GM12873 (cell line): ENCODE measurements around the gene CTNND2.

Experiments
- CTCF ChIP-seq: IDR thresholded peaks from 2 replicates; pipeline ENCODE4 v1.5.1; 2012; ENCODE audit warnings: low read depth, mild to moderate bottlenecking, moderate library complexity, low read length, control low read depth; ENCODE audit not compliant: insufficient read depth; ENCODE audit errors: missing control alignments

Gene CTNND2

GRCh38 chr5:11396917-11397316 lies 507.3 kb downstream of the CTNND2 start:
- TF ChIP-seq CTCF, result no peak

GRCh38 chr5:11394933-11395332 lies 509.3 kb downstream of the CTNND2 start:
- no peak for TF ChIP-seq CTCF

GRCh38 chr5:11390291-11390767 lies 513.9 kb downstream of the CTNND2 start:
- TF ChIP-seq CTCF, result no peak

- no peak for TF ChIP-seq CTCF
Measured at GRCh38 chr5:11387382-11387781, 516.9 kb downstream of the CTNND2 start.

GRCh38 chr5:11386398-11386797 lies 517.8 kb downstream of the CTNND2 start:
- no peak for TF ChIP-seq CTCF

GRCh38 chr5:11385901-11386293 lies 518.3 kb downstream of the CTNND2 start:
- TF ChIP-seq CTCF, result no peak

- TF ChIP-seq CTCF, result no peak
Measured at GRCh38 chr5:11385251-11385900, 518.9 kb downstream of the CTNND2 start.
